ENCODE results near the gene GARRE1.

GARRE1 gene

GRCh38 chr19:34222386-34222785, 32.0 kb upstream of the GARRE1 start:
- H4K20me1 ChIP-seq (ENCODE audit: control insufficient read depth, insufficient read depth, low read depth, low read length): no peaks in the 10 kb centered on the region
- no peak overlapping the region for H3K27ac ChIP-seq (ENCODE audit: low read depth, low read length)
- no peaks in the 10 kb centered on the region for H3K27me3 ChIP-seq (ENCODE audit: control insufficient read depth, low read length)
- peaks cover 18% of the 10 kb centered on the region for H3K4me1 ChIP-seq (ENCODE audit: control insufficient read depth, low read length)
- H3K79me2 ChIP-seq (ENCODE audit: control insufficient read depth, low read length): peaks cover 50% of the 10 kb centered on the region
- peaks cover 17% of the 10 kb centered on the region for H3F3A ChIP-seq (ENCODE audit: control insufficient read depth, insufficient read depth)
- H3K4me3 ChIP-seq (ENCODE audit: low read length): no peak overlapping the region
- H3K9me2 ChIP-seq (replicated peaks; ENCODE audit: control insufficient read depth, low read length): no peaks in the 10 kb centered on the region
- H3K4me2 ChIP-seq (ENCODE audit: low read length): no peak overlapping the region
- no peaks in the 10 kb centered on the region for H3K9me3 ChIP-seq (ENCODE audit: control insufficient read depth, insufficient read depth, low read length)
- H3K36me3 ChIP-seq (ENCODE audit: control insufficient read depth, low read length): peaks cover 89% of the 10 kb centered on the region
- no peak for TF ChIP-seq CTCF (IDR thresholded peaks at IDR 0.05; ENCODE audit: low read depth, low read length, poor library complexity, severe bottlenecking)
- no peak for TF ChIP-seq EZH2phosphoT487 (IDR thresholded peaks at IDR 0.05; ENCODE audit: borderline replicate concordance, low read length)

GRCh38 chr19:34224996-34225658, 29.2 kb upstream of the GARRE1 start:
- H3K4me2 ChIP-seq (ENCODE audit: low read length): no peak overlapping the region
- H3K4me1 ChIP-seq (ENCODE audit: control insufficient read depth, low read length): no peaks in the 10 kb centered on the region
- no peak overlapping the region for H3K4me3 ChIP-seq (ENCODE audit: low read length)
- peaks cover 3% of the 10 kb centered on the region; the same call in 1 of the 2 replicates for H4K20me1 ChIP-seq (ENCODE audit: control insufficient read depth, insufficient read depth, low read depth, low read length)
- H3F3A ChIP-seq (ENCODE audit: control insufficient read depth, insufficient read depth): peaks cover 4% of the 10 kb centered on the region
- peaks cover 33% of the 10 kb centered on the region for H3K79me2 ChIP-seq (ENCODE audit: control insufficient read depth, low read length)
- no peaks in the 10 kb centered on the region for H3K9me2 ChIP-seq (replicated peaks; ENCODE audit: control insufficient read depth, low read length)
- no peak for TF ChIP-seq CTCF (IDR thresholded peaks at IDR 0.05; ENCODE audit: low read depth, low read length, poor library complexity, severe bottlenecking)
- no peak for TF ChIP-seq EZH2phosphoT487 (IDR thresholded peaks at IDR 0.05; ENCODE audit: borderline replicate concordance, low read length)
- H3K36me3 ChIP-seq (ENCODE audit: control insufficient read depth, low read length): peaks cover 100% of the 10 kb centered on the region
- H3K27me3 ChIP-seq (ENCODE audit: control insufficient read depth, low read length): no peaks in the 10 kb centered on the region
- no peak overlapping the region for H3K27ac ChIP-seq (ENCODE audit: low read depth, low read length)
- no peaks in the 10 kb centered on the region for H3K9me3 ChIP-seq (ENCODE audit: control insufficient read depth, insufficient read depth, low read length)

DNA sequence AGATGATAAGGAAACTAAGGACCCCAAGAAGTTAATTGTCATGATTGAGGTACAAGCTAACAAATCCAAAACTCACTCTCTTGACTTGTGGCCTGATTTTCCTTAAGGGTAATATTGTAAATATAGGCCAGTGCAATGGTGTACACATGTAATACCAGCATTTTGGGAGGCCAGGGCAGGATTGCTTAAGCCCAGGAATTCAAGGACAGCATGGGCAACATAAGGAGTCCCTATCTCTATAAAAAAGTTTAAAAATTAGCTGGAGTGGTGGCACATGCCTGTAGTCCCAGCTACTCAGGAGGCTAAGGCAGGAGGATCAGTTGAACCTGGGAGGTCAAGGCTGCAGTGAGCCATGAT, 28.7 kb upstream of the GARRE1 start:
- peaks cover 29% of the 10 kb centered on the region for H3K79me2 ChIP-seq (ENCODE audit: control insufficient read depth, low read length)
- no peak for TF ChIP-seq CTCF (IDR thresholded peaks at IDR 0.05; ENCODE audit: low read depth, low read length, poor library complexity, severe bottlenecking)
- peaks cover 4% of the 10 kb centered on the region for H3F3A ChIP-seq (ENCODE audit: control insufficient read depth, insufficient read depth)
- no peaks in the 10 kb centered on the region for H3K27me3 ChIP-seq (ENCODE audit: control insufficient read depth, low read length)
- no peaks in the 10 kb centered on the region for H3K9me3 ChIP-seq (ENCODE audit: control insufficient read depth, insufficient read depth, low read length)
- no peak overlapping the region for H3K27ac ChIP-seq (ENCODE audit: low read depth, low read length)
- no peaks in the 10 kb centered on the region for H3K4me1 ChIP-seq (ENCODE audit: control insufficient read depth, low read length)
- peaks cover 99% of the 10 kb centered on the region for H3K36me3 ChIP-seq (ENCODE audit: control insufficient read depth, low read length)
- no peak overlapping the region for H3K4me2 ChIP-seq (ENCODE audit: low read length)
- no peaks in the 10 kb centered on the region for H3K9me2 ChIP-seq (replicated peaks; ENCODE audit: control insufficient read depth, low read length)
- no peak overlapping the region for H3K4me3 ChIP-seq (ENCODE audit: low read length)
- peaks cover 3% of the 10 kb centered on the region; the same call in 1 of the 2 replicates for H4K20me1 ChIP-seq (ENCODE audit: control insufficient read depth, insufficient read depth, low read depth, low read length)

Data from DOHH2 (cell line).